Fibroblast of lung (primary cell): ENCODE measurements around the gene KLK5.

Experiments used
- CTCF ChIP-seq, 2 donors: IDR thresholded peaks in 1 of 2; conservative IDR thresholded peaks in 1 of 2; 1 replicate in 1 of 2; 2 replicates in 1 of 2; pipeline ENCODE4 v1.5.1; 2011 to 2012; ENCODE audit warnings: low read length in 2 of 2, control low read depth in 1 of 2, inconsistent platforms in 1 of 2, low read depth in 1 of 2, mild to moderate bottlenecking in 1 of 2
- EZH2 ChIP-seq: IDR thresholded peaks from 2 replicates; pipeline ENCODE4 v1.5.1; 2012; ENCODE audit warnings: low read length, control low read depth, mild to moderate bottlenecking; ENCODE audit errors: missing control alignments

- no peak for TF ChIP-seq CTCF (conservative IDR thresholded peaks at IDR 0.05 in 1 of 2, IDR thresholded peaks at IDR 0.05 in 1 of 2; ENCODE audit: low read depth in 1 of 2, low read length in 2 of 2)
- TF ChIP-seq EZH2 = no peak
Measured at GRCh38 chr19:51000981-51001380, 48.1 kb upstream of the KLK5 start.
